CD4-positive, CD25-positive, alpha-beta regulatory T cell (primary cell): ENCODE data around the gene OR52K1. TPM values are rescaled to one million over a fixed set of nuclear protein-coding genes. Genes with fewer than 3 reads are reported as not detected.
"Not testable (repeated sequence)": the region's sequence is repeated elsewhere in the genome, so short reads cannot be mapped to it uniquely, and the experiment has no call there.

Experiments
- ATAC-seq, 2 donors: fragments of 150-1000 bp; cut with Tn5 transposase; one replicate each; pipeline ENCODE4 v1.10.0; 2021; ENCODE audit warnings: low read depth in 2 of 2, moderate number of reproducible peaks in 2 of 2, moderate library complexity in 1 of 2
- DNase-seq, 3 donors: peaks; one replicate each; pipeline versions ENCODE4 v3.0.0 to v3.0.0-alpha.2; 2012 to 2022; ENCODE audit warnings: mixed read lengths in 1 of 3
- H3K27ac ChIP-seq: one replicate; pipeline ENCODE4 v1.7.0; 2013; ENCODE audit warnings: mild to moderate bottlenecking, low read length; ENCODE audit not compliant: insufficient read depth, poor library complexity, severe bottlenecking
- H3K27me3 ChIP-seq: one replicate; pipeline ENCODE4 v1.7.0; 2013; ENCODE audit warnings: low read length; ENCODE audit not compliant: control insufficient read depth, insufficient read depth
- H3K36me3 ChIP-seq: one replicate; pipeline ENCODE4 v1.7.0; 2013; ENCODE audit warnings: mild to moderate bottlenecking, low read length, moderate library complexity; ENCODE audit not compliant: control insufficient read depth, insufficient read depth
- H3K4me1 ChIP-seq: 2 replicates; pipeline ENCODE4 v1.7.0; 2013; ENCODE audit warnings: mild to moderate bottlenecking, low read length; ENCODE audit not compliant: insufficient read depth, control insufficient read depth, poor library complexity, severe bottlenecking
- H3K4me3 ChIP-seq: one replicate; pipeline ENCODE4 v1.7.0; 2013; ENCODE audit warnings: low read depth, mild to moderate bottlenecking, low read length, moderate library complexity
- H3K9me3 ChIP-seq, 2 experiments: 1 replicate in 1 of 2; 2 replicates in 1 of 2; pipeline ENCODE4 v1.7.0; 2013; ENCODE audit warnings: low read length in 2 of 2, mild to moderate bottlenecking in 1 of 2, moderate library complexity in 1 of 2; ENCODE audit not compliant: control insufficient read depth in 2 of 2
- H3K27ac Mint-ChIP-seq, 3 donors: one replicate each; pipeline ENCODE4 v1.8.0; 2020 to 2022; ENCODE audit warnings: mild to moderate bottlenecking in 3 of 3, mixed read lengths in 3 of 3, moderate library complexity in 2 of 3
- H3K27me3 Mint-ChIP-seq: one replicate; pipeline ENCODE4 v1.8.0; 2022; ENCODE audit warnings: mild to moderate bottlenecking, mixed read lengths
- H3K36me3 Mint-ChIP-seq: one replicate; pipeline ENCODE4 v1.8.0; 2020; ENCODE audit warnings: mixed read lengths
- H3K4me1 Mint-ChIP-seq, 4 donors: one replicate each; pipeline ENCODE4 v1.8.0; 2020 to 2022; ENCODE audit warnings: mixed read lengths in 4 of 4, mild to moderate bottlenecking in 1 of 4
- H3K4me3 Mint-ChIP-seq, 4 donors: one replicate each; pipeline ENCODE4 v1.8.0; 2020 to 2022; ENCODE audit warnings: mild to moderate bottlenecking in 4 of 4, mixed read lengths in 4 of 4, moderate library complexity in 3 of 4
- H3K9me3 Mint-ChIP-seq, 7 donors: one replicate each; pipeline ENCODE4 v1.8.0; 2020 to 2022; ENCODE audit warnings: mixed read lengths in 7 of 7, mild to moderate bottlenecking in 3 of 7, moderate library complexity in 2 of 7
- polyA plus RNA-seq, 4 donors: library from polyadenylated mRNA; unstranded; fragments of 300-500 nt; fragmentation: Illumina TruSeq; gene quantifications; one replicate each; pipeline ENCODE4 v1.2.3, GENCODE V29; 2021
- total RNA-seq: library from RNA; stranded (reverse); gene quantifications from one replicate; pipeline ENCODE4 v1.2.3, GENCODE V29; 2022

Gene OR52K1
- total and polyA plus RNA-seq, 5 donors from 2014 or later = not detected

DNA sequence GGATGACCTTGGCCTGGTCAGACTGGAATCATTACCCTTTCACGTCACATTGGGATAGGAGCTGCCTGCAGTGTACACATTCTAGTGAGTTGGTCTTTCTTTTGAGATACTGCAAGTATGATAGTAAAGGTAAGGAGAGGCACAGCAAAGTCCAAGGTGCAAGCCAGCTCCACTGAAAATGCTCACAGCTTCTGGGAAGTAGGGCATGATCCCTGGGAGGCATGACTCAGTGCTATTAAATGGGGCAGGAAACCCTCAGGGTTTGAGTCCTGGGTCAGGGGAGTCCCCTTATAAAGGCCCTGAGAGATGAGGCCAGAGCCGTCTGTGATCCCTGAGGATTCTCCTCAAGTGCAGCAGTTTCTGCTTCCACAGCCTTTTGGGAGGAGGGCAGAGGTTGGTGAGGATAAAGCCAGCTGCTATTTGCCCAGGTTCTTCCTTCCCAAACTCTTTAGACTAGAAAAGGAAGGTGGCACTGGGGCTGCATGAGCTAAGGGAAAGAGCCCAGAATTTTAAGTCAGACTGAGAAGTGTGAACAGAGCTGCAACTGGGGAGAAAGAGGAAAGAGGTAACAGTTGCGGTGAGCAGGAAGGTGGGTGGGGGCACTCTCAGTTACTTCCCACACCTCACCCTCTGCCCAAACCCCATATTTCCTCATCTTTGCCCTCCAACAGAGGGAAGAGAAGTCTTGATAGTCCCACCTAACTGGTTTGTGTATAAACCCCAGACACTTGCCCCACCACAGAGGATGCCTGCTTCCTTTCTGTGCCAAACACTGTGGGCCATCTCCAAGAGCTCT is 14.4 kb upstream of the OR52K1 start:
- ATAC-seq (no peak), DNase-seq (no peak)
- H3K27ac Mint-ChIP-seq = no peak overlapping the region
- no peaks in the 10 kb centered on the region for H3K36me3 ChIP-seq
- H3K9me3 ChIP-seq = peaks cover 0 to 6% of the 10 kb centered on the region in 2 experiments
- no peak overlapping the region for H3K4me3 Mint-ChIP-seq
- H3K9me3 Mint-ChIP-seq = peaks cover 0 to 12% (median 7%) of the 10 kb centered on the region in 7 donors
- no peak overlapping the region for H3K4me3 ChIP-seq
- no peaks in the 10 kb centered on the region for H3K4me1 ChIP-seq
- H3K36me3 Mint-ChIP-seq = no peaks in the 10 kb centered on the region
- no peaks in the 10 kb centered on the region for H3K27me3 Mint-ChIP-seq
- H3K27ac ChIP-seq = no peak overlapping the region
- peaks cover 6% of the 10 kb centered on the region for H3K27me3 ChIP-seq
- no peaks in the 10 kb centered on the region for H3K4me1 Mint-ChIP-seq

DNA sequence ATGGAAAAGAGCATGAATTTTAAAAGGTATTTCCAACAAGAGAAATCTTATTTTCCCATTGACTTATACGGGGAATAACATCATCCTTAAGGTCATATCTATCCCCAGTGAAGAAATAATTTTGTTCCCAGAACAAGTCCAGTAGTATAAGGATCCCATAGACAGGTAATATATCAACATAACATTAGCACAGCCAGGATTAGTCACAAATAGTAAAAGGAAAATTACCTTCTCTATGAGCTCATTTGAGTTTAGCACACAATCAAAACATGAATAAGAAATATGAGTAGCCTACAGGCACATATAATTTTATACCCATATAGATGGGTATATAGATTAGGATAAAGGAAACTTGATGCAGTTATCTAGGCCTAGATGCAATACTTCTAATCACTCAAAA is 2.8 kb upstream of the OR52K1 start:
- H3K9me3 ChIP-seq = no peaks in the 10 kb centered on the region
- Mint-ChIP-seq H3K36me3 (no peaks in the 10 kb centered on the region), H3K4me1 (no peaks in the 10 kb centered on the region), H3K27me3 (peaks cover 17% of the 10 kb centered on the region), H3K4me3 (no peak overlapping the region), H3K9me3 (peaks cover 0 to 4% (median 0%) of the 10 kb centered on the region in 7 donors), H3K27ac (no peak overlapping the region)
- DNase-seq (no peak), ATAC-seq (no peak)
- H3K4me1 ChIP-seq = no peaks in the 10 kb centered on the region
- peaks cover 8% of the 10 kb centered on the region for H3K27me3 ChIP-seq
- no peaks in the 10 kb centered on the region for H3K36me3 ChIP-seq
- no peak overlapping the region for H3K27ac ChIP-seq
- H3K4me3 ChIP-seq = no peak overlapping the region

DNA sequence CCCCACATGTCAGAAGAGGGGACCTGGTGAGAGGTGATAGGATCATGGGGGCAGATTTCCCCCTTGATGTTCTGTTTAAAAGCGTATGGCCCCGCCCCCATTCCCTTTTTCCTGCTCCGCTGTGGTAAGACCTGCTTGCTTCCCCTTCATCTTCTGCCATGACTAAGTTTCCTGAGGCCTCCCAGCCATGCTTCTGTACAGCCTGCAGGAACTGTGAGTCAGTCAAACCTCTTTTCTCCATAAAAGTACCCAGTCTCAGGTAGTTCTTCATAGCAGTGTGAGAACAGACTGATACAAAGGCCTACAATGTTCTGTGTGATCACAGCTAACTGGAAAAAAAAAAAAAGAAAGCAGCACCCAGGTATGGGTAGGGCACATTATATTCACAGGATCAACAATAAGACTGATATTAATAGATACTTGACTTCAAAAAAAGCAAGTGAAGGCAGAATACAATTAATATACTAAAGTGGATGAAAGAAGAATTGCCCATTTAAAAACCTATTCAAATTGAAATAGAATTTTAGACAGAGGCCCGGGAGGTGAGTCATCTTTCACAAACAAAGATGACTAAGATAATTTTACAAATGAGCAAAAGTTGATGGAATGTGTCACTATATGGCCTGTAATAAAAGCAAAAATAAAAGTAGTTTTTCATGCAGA is 1.7 kb upstream of the OR52K1 start:
- no peak overlapping the region for H3K4me3 ChIP-seq
- H3K4me1 Mint-ChIP-seq = no peaks in the 10 kb centered on the region
- peaks cover 0 to 2% (median 0%) of the 10 kb centered on the region in 7 donors for H3K9me3 Mint-ChIP-seq
- ATAC-seq (no peak), DNase-seq (no peak)
- no peaks in the 10 kb centered on the region for H3K36me3 Mint-ChIP-seq
- H3K27ac ChIP-seq = no peak overlapping the region
- H3K4me3 Mint-ChIP-seq = no peak overlapping the region
- H3K9me3 ChIP-seq = no peaks in the 10 kb centered on the region
- H3K27me3 ChIP-seq = peaks cover 8% of the 10 kb centered on the region
- no peak overlapping the region for H3K27ac Mint-ChIP-seq
- no peaks in the 10 kb centered on the region for H3K4me1 ChIP-seq
- H3K27me3 Mint-ChIP-seq = peaks cover 12% of the 10 kb centered on the region
- no peaks in the 10 kb centered on the region for H3K36me3 ChIP-seq

DNA sequence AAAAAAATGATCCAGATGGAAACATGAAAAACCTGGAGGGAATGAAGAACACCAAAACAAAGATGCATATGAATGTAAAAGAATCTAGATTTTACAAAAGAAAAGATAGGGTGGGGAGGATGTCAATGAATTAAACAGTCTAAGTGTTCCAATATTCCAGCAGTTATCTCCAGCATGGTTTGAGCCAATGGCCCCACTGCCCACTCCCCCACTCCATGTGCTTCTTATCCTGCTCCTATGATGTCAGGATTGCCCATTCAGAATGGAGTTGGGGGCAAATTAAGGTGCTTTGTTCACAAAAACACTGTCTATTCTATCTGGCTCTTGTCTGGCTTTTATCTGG is 1.2 kb upstream of the OR52K1 start:
- ATAC-seq = no peak
- Mint-ChIP-seq H3K27ac (no peak overlapping the region), H3K27me3 (peaks cover 12% of the 10 kb centered on the region)

DNA sequence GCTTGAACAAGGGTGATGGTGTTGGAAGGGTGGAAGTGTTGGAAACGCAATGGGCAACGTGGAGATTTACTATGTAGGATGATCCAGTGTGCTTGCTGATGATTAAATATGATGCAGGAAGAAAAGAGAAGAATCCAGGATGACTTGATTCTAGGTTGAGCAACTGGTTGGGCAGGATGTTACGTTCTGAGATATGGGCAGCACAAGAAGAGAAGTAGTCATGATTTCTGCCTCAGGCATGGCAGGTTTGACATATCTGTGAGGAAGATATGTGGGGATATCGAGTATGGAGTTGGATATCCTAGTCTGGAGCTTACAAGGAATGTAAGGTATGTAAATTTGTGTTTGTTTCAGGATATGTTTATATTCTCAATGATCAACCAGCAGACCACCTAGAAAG is 1.9 kb downstream of the OR52K1 start:
- Histone ChIP-seq H3K27ac (no peak overlapping the region), H3K4me3 (no peak overlapping the region), H3K27me3 (peaks cover 12% of the 10 kb centered on the region), H3K36me3 (no peaks in the 10 kb centered on the region), H3K9me3 (no peaks in the 10 kb centered on the region), H3K4me1 (no peaks in the 10 kb centered on the region)
- H3K36me3 Mint-ChIP-seq = no peaks in the 10 kb centered on the region
- H3K27me3 Mint-ChIP-seq = no peaks in the 10 kb centered on the region
- ATAC-seq (no peak), DNase-seq (no peak)
- no peak overlapping the region for H3K27ac Mint-ChIP-seq
- H3K4me1 Mint-ChIP-seq = no peaks in the 10 kb centered on the region
- H3K4me3 Mint-ChIP-seq = no peak overlapping the region
- H3K9me3 Mint-ChIP-seq = peaks cover 0 to 2% (median 0%) of the 10 kb centered on the region in 7 donors

More for the DNA sequence above, 1.2 kb upstream of the OR52K1 start:
- Histone ChIP-seq H3K27ac (no peak overlapping the region), H3K27me3 (peaks cover 10% of the 10 kb centered on the region), H3K4me1 (no peaks in the 10 kb centered on the region), H3K36me3 (no peaks in the 10 kb centered on the region), H3K9me3 (no peaks in the 10 kb centered on the region), H3K4me3 (no peak overlapping the region)
- Mint-ChIP-seq H3K4me1 (no peaks in the 10 kb centered on the region), H3K9me3 (peaks cover 0 to 2% (median 0%) of the 10 kb centered on the region in 7 donors), H3K4me3 (no peak overlapping the region), H3K36me3 (no peaks in the 10 kb centered on the region)
- no peak for DNase-seq

DNA sequence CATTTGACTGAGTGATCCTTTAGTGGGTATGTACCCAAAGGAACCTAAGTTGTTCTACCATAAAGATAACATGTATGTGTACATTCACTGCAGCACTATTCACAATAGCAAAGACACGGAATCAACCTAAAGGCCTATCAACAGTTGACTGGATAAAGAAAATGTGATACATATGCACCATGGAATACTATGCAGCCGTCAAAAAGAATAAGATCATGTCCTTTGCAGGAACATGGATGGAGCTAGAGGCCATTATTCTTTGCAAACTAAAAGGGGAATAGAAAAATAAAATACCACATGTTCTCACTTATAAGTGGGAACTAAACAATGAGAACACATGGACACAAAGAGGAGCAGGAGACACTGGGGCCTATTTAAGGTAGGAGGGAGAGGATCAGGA is 9.0 kb downstream of the OR52K1 start:
- not testable (repeated sequence) for ATAC-seq, H3K4me3 Mint-ChIP-seq, H3K36me3 ChIP-seq, H3K4me3 ChIP-seq, H3K27ac Mint-ChIP-seq, H3K4me1 Mint-ChIP-seq, H3K9me3 ChIP-seq, H3K9me3 Mint-ChIP-seq, H3K27ac ChIP-seq, H3K36me3 Mint-ChIP-seq, H3K27me3 ChIP-seq, DNase-seq, H3K4me1 ChIP-seq
- peaks cover 20% of the 10 kb centered on the region for H3K27me3 Mint-ChIP-seq

DNA sequence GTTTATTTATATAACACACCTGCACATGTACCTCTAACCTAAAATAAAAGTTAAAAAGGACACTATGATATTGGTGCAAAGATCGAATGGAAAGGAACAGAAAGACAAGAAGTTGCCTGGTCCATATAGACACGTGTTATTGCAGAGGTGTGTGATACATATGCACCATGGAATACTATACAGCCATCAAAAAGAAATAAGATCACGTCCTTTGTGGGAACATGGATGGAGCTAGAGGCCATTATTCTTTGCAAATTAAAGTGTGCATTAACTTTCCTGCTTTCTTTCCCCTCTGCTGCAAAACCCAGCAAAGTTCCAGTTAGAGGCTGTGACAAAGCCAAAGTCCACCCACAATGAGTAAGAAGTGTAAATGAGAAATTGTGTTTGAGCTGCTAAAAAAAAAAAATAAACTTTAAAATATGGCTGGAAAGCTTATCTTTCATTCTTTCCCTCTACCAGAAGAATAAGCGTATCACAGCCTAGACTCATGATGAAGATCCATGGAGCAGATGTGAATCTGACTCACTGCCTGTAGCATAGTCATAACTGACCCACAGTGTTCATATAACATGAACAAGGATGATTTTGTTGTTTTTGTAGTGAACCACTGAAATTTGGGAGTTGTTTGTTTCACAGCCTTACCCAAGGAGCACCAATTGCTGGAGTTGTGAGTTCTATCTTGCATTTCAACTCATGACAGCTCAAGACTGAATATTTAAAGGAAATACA is 9.6 kb downstream of the OR52K1 start:
- Mint-ChIP-seq H3K9me3 (peaks cover 0 to 5% (median 2%) of the 10 kb centered on the region in 7 donors), H3K4me3 (no peak overlapping the region), H3K36me3 (no peaks in the 10 kb centered on the region), H3K27me3 (peaks cover 26% of the 10 kb centered on the region), H3K4me1 (peaks cover 0 to 4% (median 1%) of the 10 kb centered on the region in 4 donors), H3K27ac (no peak overlapping the region)
- Histone ChIP-seq H3K36me3 (no peaks in the 10 kb centered on the region), H3K4me3 (no peak overlapping the region), H3K27me3 (peaks cover 3% of the 10 kb centered on the region), H3K9me3 (no peaks in the 10 kb centered on the region), H3K27ac (no peak overlapping the region), H3K4me1 (no peaks in the 10 kb centered on the region)
- ATAC-seq = no peak
- DNase-seq = no peak
